GM12801 (cell line): ENCODE measurements around the gene TMEM273.

Source experiments
- CTCF ChIP-seq: IDR thresholded peaks from one replicate; pipeline ENCODE4 v1.5.1; 2011; ENCODE audit warnings: control low read depth; ENCODE audit not compliant: insufficient read length; ENCODE audit errors: extremely low read depth

The TMEM273 gene

GRCh38 chr10:49138361-49138891, 49.8 kb downstream of the TMEM273 start:
- TF ChIP-seq CTCF = no peak

- TF ChIP-seq CTCF = no peak
These were observed 51.7 kb downstream of the TMEM273 start for GRCh38 chr10:49136525-49136924.

DNA sequence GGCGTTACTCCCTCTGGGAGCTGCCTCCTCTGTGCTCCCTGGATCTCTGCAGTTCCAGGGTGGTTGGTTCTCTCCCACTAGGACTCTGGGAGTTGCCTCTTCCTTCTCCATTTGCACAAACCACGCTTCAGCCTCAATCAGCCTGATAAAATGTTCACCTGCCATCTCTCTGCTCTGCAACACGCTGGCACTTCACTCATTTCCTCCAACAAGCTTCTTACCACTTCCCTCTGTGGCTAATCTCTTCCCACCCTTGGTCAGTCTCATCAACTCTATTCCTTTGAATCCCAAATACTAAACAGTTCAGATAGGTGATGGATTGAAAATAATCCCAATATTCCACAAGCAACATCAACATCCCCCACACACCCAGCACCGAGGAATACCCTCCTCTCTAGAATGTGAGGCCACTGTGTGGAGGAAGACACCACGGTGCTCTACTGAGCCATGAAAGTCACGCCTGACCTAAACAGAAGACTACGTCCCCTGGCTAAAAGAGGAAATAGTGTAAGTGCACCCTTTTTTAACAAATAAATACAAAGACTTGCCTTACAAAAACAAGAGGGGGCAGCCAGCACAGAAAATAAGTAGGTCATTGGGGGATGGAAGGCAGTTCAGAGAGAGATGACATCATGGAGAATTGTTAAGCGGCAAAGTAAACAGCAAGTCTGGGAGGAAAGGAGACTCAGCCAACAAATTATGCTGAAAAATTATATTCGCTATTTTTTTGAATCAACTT, 52.4 kb downstream of the TMEM273 start:
- no peak for TF ChIP-seq CTCF

DNA sequence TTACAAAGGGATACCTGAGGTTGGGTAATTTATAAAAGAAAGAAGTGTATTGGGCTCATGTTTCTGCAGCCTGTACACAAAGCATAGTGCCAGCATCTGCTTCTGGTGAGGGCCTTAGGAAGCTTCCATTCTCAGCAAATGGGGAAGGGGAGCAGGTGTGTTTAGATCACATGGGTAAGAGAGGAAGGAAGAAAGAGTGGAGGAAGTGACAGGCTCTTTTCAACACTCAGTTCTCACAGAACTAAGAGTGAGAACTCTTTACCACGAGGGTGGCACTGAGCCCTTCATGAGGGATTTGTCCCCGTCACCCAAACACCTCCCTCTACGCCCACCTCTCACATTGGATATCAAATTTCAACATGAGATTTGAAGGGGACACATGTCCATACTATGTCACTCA, 53.9 kb downstream of the TMEM273 start:
- TF ChIP-seq CTCF = no peak

GRCh38 chr10:49133706-49134248, 54.4 kb downstream of the TMEM273 start, which contains the start of gene FAM170B:
TSS of gene FAM170B (minus strand) at chr10:49134021. CDS start at chr10:49133918, 103 bp downstream.
- no peak for TF ChIP-seq CTCF

DNA sequence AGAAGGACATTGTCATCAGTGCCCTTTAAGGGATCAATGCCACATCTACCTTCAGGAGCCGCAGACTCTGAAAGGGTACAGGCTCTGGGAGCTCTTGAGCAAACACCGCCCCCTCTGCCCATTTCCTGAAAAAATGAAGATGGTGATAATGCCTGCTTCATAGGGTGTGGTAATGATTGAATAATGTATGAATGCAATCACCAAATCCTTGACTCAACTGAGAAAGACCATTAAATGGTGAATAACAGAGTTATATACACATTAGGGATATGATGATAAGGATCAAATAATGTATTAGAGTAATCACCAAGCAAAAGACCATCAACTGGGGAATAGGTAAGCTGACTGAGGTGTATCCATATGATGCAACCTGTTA, 55.8 kb downstream of the TMEM273 start:
- no peak for TF ChIP-seq CTCF

- no peak for TF ChIP-seq CTCF
These were observed 56.5 kb downstream of the TMEM273 start for GRCh38 chr10:49131507-49132361.
